GM21360 (cell line): ENCODE data around the gene RAB5IF.
"Not testable (repeated sequence)": the region's sequence is repeated elsewhere in the genome, so short reads cannot be mapped to it uniquely, and the experiment has no call there.

ENCODE experiments used
- ATAC-seq: cut with Tn5 transposase; IDR thresholded peaks from one replicate; pipeline ENCODE4 v1.9.1; 2021; ENCODE audit warnings: mild to moderate bottlenecking, moderate library complexity; ENCODE audit not compliant: unreplicated experiment

Gene RAB5IF

GRCh38 chr20:36628076-36628475 lies 22.5 kb downstream of the RAB5IF start:
- no peak for ATAC-seq

DNA sequence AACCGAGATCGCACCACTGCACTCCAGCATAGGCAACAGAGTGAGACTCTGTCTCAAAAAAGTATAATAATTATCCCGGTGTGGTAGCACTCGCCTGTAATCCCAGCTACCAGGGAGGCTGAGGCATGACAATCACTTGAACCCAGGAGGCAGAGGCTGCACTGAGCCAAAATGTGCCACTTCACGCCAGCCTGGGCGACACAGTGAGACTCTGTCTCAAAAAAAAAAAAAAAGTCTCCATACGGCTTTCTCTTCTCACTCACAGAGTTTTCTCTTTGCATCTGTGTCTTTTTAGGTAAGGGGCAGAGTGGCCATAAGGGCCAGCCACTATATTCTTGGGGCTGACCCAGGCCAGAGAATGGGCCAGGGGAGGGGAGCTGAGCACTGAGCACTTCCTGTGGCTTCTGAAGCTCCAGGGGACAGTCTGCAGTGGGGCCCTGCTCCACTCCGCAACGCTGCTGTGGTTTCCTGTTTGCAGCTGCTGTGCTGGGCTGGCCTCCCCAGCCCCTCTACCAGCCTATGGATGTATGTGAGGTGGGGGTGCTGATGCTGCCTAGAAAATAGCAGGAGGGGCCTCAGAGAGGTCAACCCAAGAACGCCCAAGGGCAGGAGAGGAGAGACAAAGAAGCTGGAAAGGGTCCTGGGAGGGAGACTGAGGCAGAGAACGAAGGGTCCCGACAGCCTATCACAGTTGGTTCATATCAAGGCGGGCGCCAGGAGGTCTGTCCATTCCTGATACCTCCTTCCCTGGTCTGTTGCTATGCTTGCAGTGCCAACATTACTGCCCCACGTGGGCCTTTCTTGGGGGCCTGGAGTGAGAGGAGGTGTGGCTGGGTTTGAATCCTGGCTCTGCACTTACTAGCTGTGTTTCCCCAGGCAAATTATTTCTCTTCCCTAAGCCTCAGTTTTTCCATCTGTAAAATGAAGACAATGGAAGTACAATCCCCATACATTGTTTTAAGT lies 24.4 kb downstream of the RAB5IF start:
- ATAC-seq = no peak

- no peak for ATAC-seq
These were observed 26.1 kb downstream of the RAB5IF start for GRCh38 chr20:36631646-36632045.

DNA sequence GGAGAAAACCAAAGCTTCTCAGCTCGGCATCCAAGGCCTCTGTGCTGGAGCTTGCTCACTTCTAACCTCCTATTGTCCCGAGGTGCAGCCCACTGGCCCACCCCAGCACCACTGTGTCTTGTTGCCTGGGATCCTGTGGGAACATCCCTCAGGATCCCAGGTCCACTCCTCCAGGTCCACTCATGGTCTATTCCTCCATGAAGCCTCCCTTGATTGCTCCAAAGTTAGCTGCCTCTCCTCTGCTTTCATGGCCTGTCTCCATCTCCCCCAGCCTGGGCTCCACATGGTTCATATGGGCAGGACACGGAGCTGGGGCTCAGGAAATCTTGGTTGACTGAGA lies 26.5 kb downstream of the RAB5IF start:
- no peak for ATAC-seq

DNA sequence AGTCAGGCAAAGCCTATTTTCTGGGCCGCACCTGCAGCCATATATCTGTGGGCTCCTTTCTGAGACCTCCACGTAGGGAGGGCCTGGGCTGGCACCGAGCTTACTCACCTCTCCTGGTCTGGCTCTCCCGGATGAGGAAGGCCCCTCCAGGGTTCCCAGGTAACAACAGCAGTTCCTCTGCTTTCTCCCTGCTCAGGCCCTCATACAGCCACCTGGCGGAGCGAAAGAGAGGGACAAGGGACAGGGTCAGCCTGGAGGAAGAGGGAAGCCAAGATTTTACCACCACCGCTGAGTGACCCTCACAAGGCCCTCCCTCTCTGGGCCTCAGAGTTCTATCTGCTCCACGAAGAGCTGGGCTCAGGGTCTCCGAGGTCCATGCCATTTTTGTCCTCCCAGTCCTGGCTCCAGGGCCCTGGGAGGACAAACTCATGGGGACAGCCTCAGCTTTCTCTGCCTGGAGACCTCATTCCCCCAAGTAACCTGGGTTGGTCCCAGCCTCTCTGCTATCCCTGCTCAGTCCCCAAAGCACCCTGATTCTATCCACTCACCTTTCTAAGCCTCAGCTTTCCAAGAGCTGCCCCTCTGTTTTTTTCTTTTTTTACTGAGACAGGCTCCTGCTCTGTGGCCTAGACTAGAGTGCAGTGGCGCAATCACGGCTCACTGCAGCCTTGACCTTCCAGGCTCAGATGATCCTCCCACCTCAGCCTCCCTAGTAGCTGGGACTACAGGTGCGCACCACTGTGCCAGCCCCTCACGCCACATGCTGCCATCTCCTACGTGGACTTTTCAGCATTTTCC lies 27.1 kb downstream of the RAB5IF start:
- ATAC-seq = no peak

GRCh38 chr20:36633285-36633772 lies 27.8 kb downstream of the RAB5IF start:
- no peak for ATAC-seq

DNA sequence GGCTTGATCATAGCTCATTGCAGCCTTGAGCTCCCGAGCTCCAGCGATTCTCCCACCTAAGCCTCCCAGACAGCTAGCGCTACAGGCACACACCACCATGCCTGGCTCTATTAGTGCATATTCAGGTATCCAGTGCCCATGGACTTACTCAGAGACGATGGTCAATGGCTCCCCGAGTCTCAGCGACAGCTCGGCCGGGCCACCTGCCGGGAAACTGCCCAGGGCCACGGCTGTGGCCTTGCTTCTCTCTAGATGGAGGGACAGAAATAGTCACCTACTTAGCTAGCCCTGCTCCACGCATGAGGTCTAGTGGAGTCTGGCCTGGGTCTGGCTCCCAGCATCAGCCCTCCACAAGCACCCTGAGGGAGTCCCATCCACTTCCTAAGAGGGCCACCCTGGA lies 28.8 kb downstream of the RAB5IF start:
- ATAC-seq = no peak

- ATAC-seq = not testable (repeated sequence)
These were observed 33.4 kb downstream of the RAB5IF start for GRCh38 chr20:36638876-36639400.

GRCh38 chr20:36641506-36641843 lies 35.9 kb downstream of the RAB5IF start:
- no peak for ATAC-seq

DNA sequence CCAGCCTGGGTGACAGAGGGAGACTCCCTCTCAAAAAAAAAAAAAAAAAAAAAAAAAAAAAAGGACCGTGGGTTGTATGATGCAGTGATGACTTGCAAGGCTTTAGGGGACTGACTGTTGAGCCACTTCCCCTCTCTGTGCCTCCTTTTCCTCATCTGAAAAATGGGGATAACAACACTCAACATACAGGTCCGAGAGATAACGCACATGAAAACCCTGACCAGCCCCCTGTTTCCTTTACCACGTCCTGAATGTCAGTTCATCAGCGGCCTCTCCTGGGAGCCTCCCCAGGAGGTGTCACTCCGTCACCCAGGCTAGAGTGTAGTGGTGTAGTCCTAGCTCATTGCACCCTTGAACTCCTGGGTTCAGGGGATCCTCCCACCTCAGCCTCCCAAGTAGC lies 36.6 kb downstream of the RAB5IF start:
- no peak for ATAC-seq

DNA sequence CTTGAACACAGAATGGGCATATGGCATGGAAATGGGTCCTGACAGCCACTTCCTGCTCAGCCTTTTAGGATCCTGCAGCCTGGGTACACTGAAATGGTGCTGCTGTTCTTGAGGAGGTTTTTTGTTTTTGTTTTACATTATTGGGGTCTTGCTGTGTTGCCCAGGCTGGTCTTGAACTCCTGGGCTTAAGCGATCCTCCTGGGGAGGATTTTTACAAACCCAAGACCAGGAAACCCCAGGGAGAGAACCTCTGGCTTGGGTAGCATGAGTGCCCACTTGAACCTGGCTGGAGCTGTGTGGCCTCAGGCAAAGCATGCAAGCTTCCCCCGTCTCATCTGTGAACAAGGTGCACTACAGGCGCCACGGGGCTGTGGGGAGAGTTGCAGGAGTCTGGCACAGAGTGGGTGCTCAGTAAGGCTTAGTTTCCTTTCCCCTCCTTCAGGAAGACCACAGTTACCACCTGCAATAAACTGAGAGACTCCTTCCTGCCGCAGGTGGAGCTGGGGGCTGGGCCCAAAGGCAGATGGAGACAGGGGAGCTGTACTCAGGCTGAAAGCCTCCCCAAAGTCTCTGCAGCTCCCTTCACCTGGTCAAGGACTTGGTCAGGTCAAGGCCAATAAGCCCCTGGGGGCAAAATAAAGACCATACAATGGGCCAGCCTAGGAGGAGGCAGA lies 38.6 kb downstream of the RAB5IF start:
- no peak for ATAC-seq

GRCh38 chr20:36644706-36645095 lies 39.1 kb downstream of the RAB5IF start:
- no peak for ATAC-seq

GRCh38 chr20:36645353-36645752 lies 39.8 kb downstream of the RAB5IF start:
- no peak for ATAC-seq

- ATAC-seq = no peak
These were observed 40.4 kb downstream of the RAB5IF start, which contains the start of gene SLA2 for GRCh38 chr20:36645998-36646397. Gene SLA2 (minus strand): TSS chr20:36646196. CDS start chr20:36641335, 4,861 bp downstream.

GRCh38 chr20:36646678-36647077 lies 41.1 kb downstream of the RAB5IF start:
- ATAC-seq = no peak

- ATAC-seq = no peak
These were observed 41.9 kb downstream of the RAB5IF start for GRCh38 chr20:36647196-36648121.

- ATAC-seq = no peak
These were observed 47.9 kb downstream of the RAB5IF start for GRCh38 chr20:36653456-36653855.

DNA sequence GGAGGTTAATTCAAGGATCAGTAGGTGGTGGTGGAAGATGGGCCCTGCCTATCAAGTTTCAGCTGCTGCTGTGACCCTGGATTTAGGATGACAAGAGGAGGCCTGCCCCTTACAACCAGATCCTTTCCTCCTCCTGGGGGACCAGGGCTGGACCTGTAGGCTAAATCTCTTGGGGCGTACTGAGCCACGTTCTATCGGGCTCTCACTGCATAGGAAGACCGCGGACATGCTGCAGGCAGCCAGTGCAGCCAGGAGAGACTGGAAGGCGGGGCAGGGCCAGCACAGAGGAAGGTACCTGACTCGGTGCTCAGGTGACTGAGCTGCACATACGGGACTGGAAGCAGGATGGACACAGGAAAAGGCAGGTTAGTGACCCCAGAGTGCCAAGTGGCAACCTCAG lies 48.9 kb downstream of the RAB5IF start:
- no peak for ATAC-seq

DNA sequence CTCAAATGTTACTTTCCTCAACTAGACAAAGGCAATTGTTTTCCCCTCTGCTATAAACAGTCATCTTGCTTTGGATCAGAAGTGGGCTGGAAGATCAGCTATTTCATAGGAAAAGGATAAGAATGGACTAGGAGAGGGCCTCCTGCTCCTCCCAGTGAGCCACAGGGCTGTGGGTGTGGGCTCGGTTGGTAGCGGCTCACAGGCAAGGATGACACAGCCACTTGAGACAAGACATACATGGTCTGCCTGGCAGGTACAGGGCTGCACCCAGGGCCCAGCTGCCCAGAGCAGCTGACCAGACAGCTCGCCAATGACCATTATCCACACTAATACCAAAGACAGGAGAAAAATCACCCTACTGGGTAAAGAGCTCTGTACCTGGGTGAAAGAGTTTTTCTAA lies 49.4 kb downstream of the RAB5IF start:
- ATAC-seq = no peak

DNA sequence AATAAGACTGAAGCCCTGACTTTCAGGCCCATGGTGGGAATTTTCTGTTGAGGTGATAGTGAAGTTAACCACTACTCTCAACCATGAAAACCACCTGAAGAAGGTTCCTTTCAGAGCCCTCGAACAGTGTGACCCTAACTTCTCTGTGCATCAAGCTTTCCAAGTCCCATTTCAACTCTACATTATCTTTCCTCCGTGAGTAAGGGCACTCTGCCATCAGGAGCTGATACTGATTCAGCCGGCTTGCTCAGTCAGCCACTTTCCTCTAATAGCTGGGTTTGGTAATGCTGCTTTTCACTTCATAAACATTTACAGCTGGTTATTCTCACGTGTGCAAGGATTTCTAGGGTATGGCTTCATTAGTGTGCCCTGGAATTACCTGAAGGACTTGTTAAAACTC lies 51.2 kb downstream of the RAB5IF start:
- ATAC-seq = no peak
